Central memory CD8-positive, alpha-beta T cell (primary cell): Measurements from ENCODE around the gene ARHGEF10L.

Experiments used
- ATAC-seq: fragments of 150-1000 bp; cut with Tn5 transposase; replicated peaks from 2 replicates; pipeline ENCODE4 v1.10.0; 2022; ENCODE audit warnings: mild to moderate bottlenecking, moderate FRiP score, moderate number of reproducible peaks; ENCODE audit not compliant: poor library complexity, severe bottlenecking; ENCODE audit errors: extremely low read depth
- DNase-seq, 2 donors: peaks; one replicate each; pipeline ENCODE4 v3.0.0; 2021; ENCODE audit warnings: low spot score in 2 of 2
- H3K27ac Mint-ChIP-seq: one replicate; pipeline ENCODE4 v1.8.0; 2022; ENCODE audit warnings: low read depth, mild to moderate bottlenecking, moderate library complexity, mixed read lengths
- H3K27me3 Mint-ChIP-seq: one replicate; pipeline ENCODE4 v1.8.0; 2022; ENCODE audit warnings: mixed read lengths
- H3K36me3 Mint-ChIP-seq: one replicate; pipeline ENCODE4 v1.8.0; 2022; ENCODE audit warnings: mild to moderate bottlenecking, moderate library complexity, mixed read lengths; ENCODE audit not compliant: insufficient read depth
- H3K4me1 Mint-ChIP-seq: one replicate; pipeline ENCODE4 v1.8.0; 2022; ENCODE audit warnings: mixed read lengths
- H3K4me3 Mint-ChIP-seq: one replicate; pipeline ENCODE4 v1.8.0; 2022; ENCODE audit warnings: mild to moderate bottlenecking, moderate library complexity, mixed read lengths
- H3K9me3 Mint-ChIP-seq: one replicate; pipeline ENCODE4 v1.8.0; 2022; ENCODE audit warnings: mixed read lengths

Gene ARHGEF10L

GRCh38 chr1:17675744-17676143, 136.2 kb downstream of the ARHGEF10L start:
- H3K27ac Mint-ChIP-seq = no peak overlapping the region
- DNase-seq = no peak
- H3K27me3 Mint-ChIP-seq = no peaks in the 10 kb centered on the region
- no peaks in the 10 kb centered on the region for H3K4me1 Mint-ChIP-seq
- H3K9me3 Mint-ChIP-seq = no peaks in the 10 kb centered on the region
- no peak for ATAC-seq
- no peaks in the 10 kb centered on the region for H3K36me3 Mint-ChIP-seq
- no peak overlapping the region for H3K4me3 Mint-ChIP-seq

GRCh38 chr1:17676387-17677060, 137.0 kb downstream of the ARHGEF10L start:
- ATAC-seq (no peak), DNase-seq (no peak)
- H3K4me1 Mint-ChIP-seq = no peaks in the 10 kb centered on the region
- H3K27ac Mint-ChIP-seq = no peak overlapping the region
- peaks cover 5% of the 10 kb centered on the region for H3K27me3 Mint-ChIP-seq
- no peak overlapping the region for H3K4me3 Mint-ChIP-seq
- no peaks in the 10 kb centered on the region for H3K9me3 Mint-ChIP-seq
- H3K36me3 Mint-ChIP-seq = no peaks in the 10 kb centered on the region

GRCh38 chr1:17678011-17678410, 138.5 kb downstream of the ARHGEF10L start:
- Mint-ChIP-seq H3K4me3 (no peak overlapping the region), H3K9me3 (no peaks in the 10 kb centered on the region), H3K27ac (no peak overlapping the region), H3K4me1 (no peaks in the 10 kb centered on the region), H3K36me3 (no peaks in the 10 kb centered on the region), H3K27me3 (peaks cover 17% of the 10 kb centered on the region)
- ATAC-seq (no peak), DNase-seq (no peak)

- H3K27me3 Mint-ChIP-seq = peaks cover 30% of the 10 kb centered on the region
- H3K4me3 Mint-ChIP-seq = no peak overlapping the region
- no peaks in the 10 kb centered on the region for H3K9me3 Mint-ChIP-seq
- H3K27ac Mint-ChIP-seq = no peak overlapping the region
- ATAC-seq (no peak), DNase-seq (no peak)
- no peaks in the 10 kb centered on the region for H3K36me3 Mint-ChIP-seq
- no peaks in the 10 kb centered on the region for H3K4me1 Mint-ChIP-seq
Observed at GRCh38 chr1:17679856-17680255, 140.4 kb downstream of the ARHGEF10L start.

- no peak for DNase-seq
Observed at GRCh38 chr1:17680308-17680707, 140.8 kb downstream of the ARHGEF10L start.

GRCh38 chr1:17682400-17682799, 142.9 kb downstream of the ARHGEF10L start:
- H3K27ac Mint-ChIP-seq = no peak overlapping the region
- no peak overlapping the region for H3K4me3 Mint-ChIP-seq
- no peaks in the 10 kb centered on the region for H3K36me3 Mint-ChIP-seq
- DNase-seq (no peak), ATAC-seq (no peak)
- H3K4me1 Mint-ChIP-seq = no peaks in the 10 kb centered on the region
- peaks cover 56% of the 10 kb centered on the region for H3K27me3 Mint-ChIP-seq
- H3K9me3 Mint-ChIP-seq = no peaks in the 10 kb centered on the region

More at GRCh38 chr1:17680308-17680707, 140.8 kb downstream of the ARHGEF10L start:
- no peak overlapping the region for H3K27ac Mint-ChIP-seq
- no peaks in the 10 kb centered on the region for H3K4me1 Mint-ChIP-seq
- H3K36me3 Mint-ChIP-seq = no peaks in the 10 kb centered on the region
- no peaks in the 10 kb centered on the region for H3K9me3 Mint-ChIP-seq
- no peak for ATAC-seq
- no peak overlapping the region for H3K4me3 Mint-ChIP-seq
- peaks cover 35% of the 10 kb centered on the region for H3K27me3 Mint-ChIP-seq

- ATAC-seq (no peak), DNase-seq (no peak)
- Mint-ChIP-seq H3K27ac (no peak overlapping the region), H3K4me1 (no peaks in the 10 kb centered on the region), H3K36me3 (no peaks in the 10 kb centered on the region), H3K4me3 (no peak overlapping the region), H3K9me3 (no peaks in the 10 kb centered on the region), H3K27me3 (peaks cover 56% of the 10 kb centered on the region)
Observed at GRCh38 chr1:17683598-17683997, 144.1 kb downstream of the ARHGEF10L start.

GRCh38 chr1:17684810-17685209, 145.3 kb downstream of the ARHGEF10L start:
- DNase-seq = no peak
- Mint-ChIP-seq H3K4me3 (no peak overlapping the region), H3K9me3 (no peaks in the 10 kb centered on the region), H3K27me3 (peaks cover 56% of the 10 kb centered on the region), H3K36me3 (no peaks in the 10 kb centered on the region), H3K4me1 (no peaks in the 10 kb centered on the region), H3K27ac (no peak overlapping the region)
- no peak for ATAC-seq

- no peaks in the 10 kb centered on the region for H3K36me3 Mint-ChIP-seq
- no peaks in the 10 kb centered on the region for H3K4me1 Mint-ChIP-seq
- DNase-seq (no peak), ATAC-seq (no peak)
- no peak overlapping the region for H3K27ac Mint-ChIP-seq
- no peaks in the 10 kb centered on the region for H3K9me3 Mint-ChIP-seq
- H3K27me3 Mint-ChIP-seq = peaks cover 53% of the 10 kb centered on the region
- no peak overlapping the region for H3K4me3 Mint-ChIP-seq
Observed at GRCh38 chr1:17686258-17686657, 146.8 kb downstream of the ARHGEF10L start.

- Mint-ChIP-seq H3K9me3 (no peaks in the 10 kb centered on the region), H3K4me1 (no peaks in the 10 kb centered on the region), H3K4me3 (no peak overlapping the region), H3K27me3 (peaks cover 44% of the 10 kb centered on the region), H3K27ac (no peak overlapping the region), H3K36me3 (no peaks in the 10 kb centered on the region)
- ATAC-seq = no peak
- no peak for DNase-seq
Observed at GRCh38 chr1:17687145-17687544, 147.6 kb downstream of the ARHGEF10L start.

- no peak overlapping the region for H3K4me3 Mint-ChIP-seq
- DNase-seq (no peak), ATAC-seq (no peak)
- no peaks in the 10 kb centered on the region for H3K4me1 Mint-ChIP-seq
- peaks cover 50% of the 10 kb centered on the region for H3K27me3 Mint-ChIP-seq
- H3K9me3 Mint-ChIP-seq = no peaks in the 10 kb centered on the region
- H3K36me3 Mint-ChIP-seq = no peaks in the 10 kb centered on the region
- no peak overlapping the region for H3K27ac Mint-ChIP-seq
Observed at GRCh38 chr1:17688217-17688810, 148.8 kb downstream of the ARHGEF10L start.

GRCh38 chr1:17689011-17689410, 149.5 kb downstream of the ARHGEF10L start:
- Mint-ChIP-seq H3K9me3 (no peaks in the 10 kb centered on the region), H3K36me3 (no peaks in the 10 kb centered on the region), H3K4me3 (no peak overlapping the region), H3K27me3 (peaks cover 50% of the 10 kb centered on the region), H3K27ac (no peak overlapping the region), H3K4me1 (no peaks in the 10 kb centered on the region)
- DNase-seq = no peak
- no peak for ATAC-seq

GRCh38 chr1:17690906-17691634, 151.6 kb downstream of the ARHGEF10L start:
- Mint-ChIP-seq H3K27me3 (peaks cover 32% of the 10 kb centered on the region), H3K36me3 (no peaks in the 10 kb centered on the region), H3K4me3 (no peak overlapping the region), H3K27ac (no peak overlapping the region), H3K9me3 (no peaks in the 10 kb centered on the region), H3K4me1 (no peaks in the 10 kb centered on the region)
- no peak for DNase-seq
- no peak for ATAC-seq
